Measurements from ENCODE around the gene CCDC57.
"Not testable (repeated sequence)": the region's sequence is repeated elsewhere in the genome, so short reads cannot be mapped to it uniquely, and the experiment has no call there.

The CCDC57 gene

GRCh38 chr17:82212331-82213250 is at the start of gene CCDC57:
TSS of gene CCDC57 (minus strand) at chr17:82212842. CDS start at chr17:82201944, 10,898 bp downstream.
- peak in 1 of 3 donors; percentile 63 for DNase-seq (ENCODE audit: low read depth in 3 of 3, low spot score in 1 of 3)

GRCh38 chr17:82262344-82262743 is 49.7 kb upstream of the CCDC57 start:
- no peak for DNase-seq (ENCODE audit: low read depth in 3 of 3, low spot score in 1 of 3)

GRCh38 chr17:82259972-82260961 is 47.6 kb upstream of the CCDC57 start:
- not testable (repeated sequence) for DNase-seq (ENCODE audit: low read depth in 3 of 3, low spot score in 1 of 3)

GRCh38 chr17:82258555-82258954 is 45.9 kb upstream of the CCDC57 start:
- no peak for DNase-seq (ENCODE audit: low read depth in 3 of 3, low spot score in 1 of 3)

- peak in 2 of 3 donors; percentile 19 to 45 for DNase-seq (ENCODE audit: low read depth in 3 of 3, low spot score in 1 of 3)
Measured at GRCh38 chr17:82257473-82257872, 44.8 kb upstream of the CCDC57 start.

- no peak for DNase-seq (ENCODE audit: low read depth in 3 of 3, low spot score in 1 of 3)
Measured at GRCh38 chr17:82256242-82256885, 43.7 kb upstream of the CCDC57 start.

GRCh38 chr17:82255402-82255972 is 42.8 kb upstream of the CCDC57 start:
- no peak for DNase-seq (ENCODE audit: low read depth in 3 of 3, low spot score in 1 of 3)

GRCh38 chr17:82254746-82255145 is 42.1 kb upstream of the CCDC57 start:
- DNase-seq (ENCODE audit: low read depth in 3 of 3, low spot score in 1 of 3) = not testable (repeated sequence)

- not testable (repeated sequence) for DNase-seq (ENCODE audit: low read depth in 3 of 3, low spot score in 1 of 3)
Measured at GRCh38 chr17:82254096-82254495, 41.5 kb upstream of the CCDC57 start.

- no peak for DNase-seq (ENCODE audit: low read depth in 3 of 3, low spot score in 1 of 3)
Measured at GRCh38 chr17:82253179-82253544, 40.5 kb upstream of the CCDC57 start.

- DNase-seq (ENCODE audit: low read depth in 3 of 3, low spot score in 1 of 3) = no peak
Measured at GRCh38 chr17:82252511-82253178, 40.0 kb upstream of the CCDC57 start.

GRCh38 chr17:82250868-82251500 is 38.3 kb upstream of the CCDC57 start:
- no peak for DNase-seq (ENCODE audit: low read depth in 3 of 3, low spot score in 1 of 3)

- no peak for DNase-seq (ENCODE audit: low read depth in 3 of 3, low spot score in 1 of 3)
Measured at GRCh38 chr17:82249896-82250581, 37.4 kb upstream of the CCDC57 start.

GRCh38 chr17:82248815-82249674 is 36.4 kb upstream of the CCDC57 start:
- no peak for DNase-seq (ENCODE audit: low read depth in 3 of 3, low spot score in 1 of 3)

GRCh38 chr17:82247856-82248671 is 35.4 kb upstream of the CCDC57 start:
- DNase-seq (ENCODE audit: low read depth in 3 of 3, low spot score in 1 of 3) = no peak

GRCh38 chr17:82247182-82247823 is 34.7 kb upstream of the CCDC57 start:
- DNase-seq (ENCODE audit: low read depth in 3 of 3, low spot score in 1 of 3) = no peak
